Measurements from ENCODE around the gene SRBD1. TPM values are rescaled to one million over a fixed set of nuclear protein-coding genes. Genes with fewer than 3 reads are reported as not detected.

SRBD1 gene
- total and polyA plus RNA-seq, 2 experiments from 2014 or later, result 27.4 to 46.3 TPM

- no peaks in the 10 kb centered on the region for H3K79me2 ChIP-seq (replicated peaks; ENCODE audit: insufficient read depth)
- H3K36me3 ChIP-seq (ENCODE audit: insufficient read depth), result no peaks in the 10 kb centered on the region
- TF ChIP-seq POLR2AphosphoS5 (IDR thresholded peaks at IDR 0.05; ENCODE audit: low read depth), result no peak
- no peak for TF ChIP-seq EZH2phosphoT487 (IDR thresholded peaks at IDR 0.05; ENCODE audit: unreplicated experiment)
- TF ChIP-seq ZNF114 (CRISPR knock-in tag; IDR thresholded peaks at IDR 0.05), result no peak
- TF ChIP-seq EZH2 (IDR thresholded peaks at IDR 0.05; ENCODE audit: low read depth, unreplicated experiment), result peak; percentile 50
- no peak for TF ChIP-seq STAT1 (IDR thresholded peaks at IDR 0.05; ENCODE audit: unreplicated experiment)
- no peak for TF ChIP-seq ZNF462 (CRISPR knock-in tag; IDR thresholded peaks at IDR 0.05)
- TF ChIP-seq ETS1 (IDR thresholded peaks at IDR 0.05), result no peak
- H3K4me1 ChIP-seq (ENCODE audit: insufficient read depth), result peaks cover 13% of the 10 kb centered on the region
- no peaks in the 10 kb centered on the region for H3K9me2 ChIP-seq (ENCODE audit: insufficient read depth)
- no peak overlapping the region for H3K27ac ChIP-seq (ENCODE audit: low read depth)
- peaks cover 88% of the 10 kb centered on the region for H3K27me3 ChIP-seq (ENCODE audit: insufficient read depth)
- H2AFZ ChIP-seq, result peak overlapping the region; percentile 98
- peak overlapping the region; percentile 95 for H3K4me3 Mint-ChIP-seq
- H4K20me1 ChIP-seq (replicated peaks; ENCODE audit: insufficient read depth), result no peaks in the 10 kb centered on the region
- DNase-seq (ENCODE audit: low spot score) (peak; percentile 60), ATAC-seq (peak; percentile 44)
- H3K27ac Mint-ChIP-seq, result no peak overlapping the region
- H3K9me3 Mint-ChIP-seq, result no peaks in the 10 kb centered on the region; the same call in 2 of the 3 replicates
- H3K4me2 ChIP-seq, result peak overlapping the region; percentile 93
- peak overlapping the region; percentile 84 for H3K4me3 ChIP-seq
- peaks cover 62% of the 10 kb centered on the region for H3K27me3 Mint-ChIP-seq (ENCODE audit: insufficient read depth, low read depth, poor library complexity)
- H3K36me3 Mint-ChIP-seq (ENCODE audit: low read depth), result peaks cover 2% of the 10 kb centered on the region; the same call in 1 of the 3 replicates
- H3F3A ChIP-seq (replicated peaks; ENCODE audit: low read depth), result 0 out of 2 replicates have a peak, but pooled peaks cover 2% of the 10 kb centered on the region
- H3K4me1 Mint-ChIP-seq, result peaks cover 15% of the 10 kb centered on the region
Observed at GRCh38 chr2:45649858-45650811, 39.1 kb upstream of the SRBD1 start.
